ENCODE measurements around the gene LACTBL1.

The LACTBL1 gene

GRCh38 chr1:22916471-22916820 is 56.2 kb downstream of the LACTBL1 start:
- Histone ChIP-seq H3K27me3 (ENCODE audit: insufficient read depth, low read length) (no peaks in the 10 kb centered on the region), H3K27ac (ENCODE audit: low read length) (no peak overlapping the region), H3K9ac (ENCODE audit: low read depth, low read length) (no peak overlapping the region), H3K4me3 (ENCODE audit: low read length) (no peak overlapping the region), H3K4me1 (ENCODE audit: insufficient read depth, low read length) (no peaks in the 10 kb centered on the region), H3K9me3 (ENCODE audit: insufficient read depth, low read depth, low read length) (no peaks in the 10 kb centered on the region), H3K36me3 (ENCODE audit: insufficient read depth, low read depth, low read length) (no peaks in the 10 kb centered on the region)

- Histone ChIP-seq H3K9me3 (ENCODE audit: insufficient read depth, low read depth, low read length) (no peaks in the 10 kb centered on the region), H3K4me3 (ENCODE audit: low read length) (no peak overlapping the region), H3K27ac (ENCODE audit: low read length) (no peak overlapping the region), H3K27me3 (ENCODE audit: insufficient read depth, low read length) (no peaks in the 10 kb centered on the region), H3K36me3 (ENCODE audit: insufficient read depth, low read depth, low read length) (no peaks in the 10 kb centered on the region), H3K9ac (ENCODE audit: low read depth, low read length) (no peak overlapping the region), H3K4me1 (ENCODE audit: insufficient read depth, low read length) (no peaks in the 10 kb centered on the region)
Measured at GRCh38 chr1:22915816-22916470, 56.7 kb downstream of the LACTBL1 start.

- no peaks in the 10 kb centered on the region for H3K27me3 ChIP-seq (ENCODE audit: insufficient read depth, low read length)
Measured at GRCh38 chr1:22915231-22915630, 57.4 kb downstream of the LACTBL1 start.

GRCh38 chr1:22914633-22915217 is 57.9 kb downstream of the LACTBL1 start:
- H3K36me3 ChIP-seq (ENCODE audit: insufficient read depth, low read depth, low read length) = no peaks in the 10 kb centered on the region
- no peaks in the 10 kb centered on the region for H3K4me1 ChIP-seq (ENCODE audit: insufficient read depth, low read length)
- H3K27me3 ChIP-seq (ENCODE audit: insufficient read depth, low read length) = no peaks in the 10 kb centered on the region
- no peaks in the 10 kb centered on the region for H3K9me3 ChIP-seq (ENCODE audit: insufficient read depth, low read depth, low read length)
- H3K27ac ChIP-seq (ENCODE audit: low read length) = no peak overlapping the region
- H3K9ac ChIP-seq (ENCODE audit: low read depth, low read length) = no peak overlapping the region
- no peak overlapping the region for H3K4me3 ChIP-seq (ENCODE audit: low read length)

More at GRCh38 chr1:22915231-22915630, 57.4 kb downstream of the LACTBL1 start:
- Histone ChIP-seq H3K9ac (ENCODE audit: low read depth, low read length) (no peak overlapping the region), H3K27ac (ENCODE audit: low read length) (no peak overlapping the region), H3K4me1 (ENCODE audit: insufficient read depth, low read length) (no peaks in the 10 kb centered on the region), H3K36me3 (ENCODE audit: insufficient read depth, low read depth, low read length) (no peaks in the 10 kb centered on the region), H3K9me3 (ENCODE audit: insufficient read depth, low read depth, low read length) (no peaks in the 10 kb centered on the region), H3K4me3 (ENCODE audit: low read length) (no peak overlapping the region)

GRCh38 chr1:22914156-22914555 is 58.5 kb downstream of the LACTBL1 start:
- H3K9ac ChIP-seq (ENCODE audit: low read depth, low read length) = no peak overlapping the region
- no peak overlapping the region for H3K4me3 ChIP-seq (ENCODE audit: low read length)
- H3K27ac ChIP-seq (ENCODE audit: low read length) = no peak overlapping the region
- H3K27me3 ChIP-seq (ENCODE audit: insufficient read depth, low read length) = no peaks in the 10 kb centered on the region
- no peaks in the 10 kb centered on the region for H3K4me1 ChIP-seq (ENCODE audit: insufficient read depth, low read length)
- H3K9me3 ChIP-seq (ENCODE audit: insufficient read depth, low read depth, low read length) = no peaks in the 10 kb centered on the region
- no peaks in the 10 kb centered on the region for H3K36me3 ChIP-seq (ENCODE audit: insufficient read depth, low read depth, low read length)

- H3K27me3 ChIP-seq (ENCODE audit: insufficient read depth, low read length) = no peaks in the 10 kb centered on the region
Measured at GRCh38 chr1:22913421-22914141, 59.1 kb downstream of the LACTBL1 start.

GRCh38 chr1:22912311-22912710 is 60.4 kb downstream of the LACTBL1 start:
- Histone ChIP-seq H3K36me3 (ENCODE audit: insufficient read depth, low read depth, low read length) (no peaks in the 10 kb centered on the region), H3K4me3 (ENCODE audit: low read length) (no peak overlapping the region), H3K27ac (ENCODE audit: low read length) (no peak overlapping the region), H3K9ac (ENCODE audit: low read depth, low read length) (no peak overlapping the region), H3K4me1 (ENCODE audit: insufficient read depth, low read length) (no peaks in the 10 kb centered on the region), H3K27me3 (ENCODE audit: insufficient read depth, low read length) (no peaks in the 10 kb centered on the region), H3K9me3 (ENCODE audit: insufficient read depth, low read depth, low read length) (no peaks in the 10 kb centered on the region)

More at GRCh38 chr1:22913421-22914141, 59.1 kb downstream of the LACTBL1 start:
- no peak overlapping the region for H3K4me3 ChIP-seq (ENCODE audit: low read length)
- no peak overlapping the region for H3K9ac ChIP-seq (ENCODE audit: low read depth, low read length)
- no peaks in the 10 kb centered on the region for H3K36me3 ChIP-seq (ENCODE audit: insufficient read depth, low read depth, low read length)
- no peaks in the 10 kb centered on the region for H3K4me1 ChIP-seq (ENCODE audit: insufficient read depth, low read length)
- H3K9me3 ChIP-seq (ENCODE audit: insufficient read depth, low read depth, low read length) = no peaks in the 10 kb centered on the region
- H3K27ac ChIP-seq (ENCODE audit: low read length) = no peak overlapping the region

DNA sequence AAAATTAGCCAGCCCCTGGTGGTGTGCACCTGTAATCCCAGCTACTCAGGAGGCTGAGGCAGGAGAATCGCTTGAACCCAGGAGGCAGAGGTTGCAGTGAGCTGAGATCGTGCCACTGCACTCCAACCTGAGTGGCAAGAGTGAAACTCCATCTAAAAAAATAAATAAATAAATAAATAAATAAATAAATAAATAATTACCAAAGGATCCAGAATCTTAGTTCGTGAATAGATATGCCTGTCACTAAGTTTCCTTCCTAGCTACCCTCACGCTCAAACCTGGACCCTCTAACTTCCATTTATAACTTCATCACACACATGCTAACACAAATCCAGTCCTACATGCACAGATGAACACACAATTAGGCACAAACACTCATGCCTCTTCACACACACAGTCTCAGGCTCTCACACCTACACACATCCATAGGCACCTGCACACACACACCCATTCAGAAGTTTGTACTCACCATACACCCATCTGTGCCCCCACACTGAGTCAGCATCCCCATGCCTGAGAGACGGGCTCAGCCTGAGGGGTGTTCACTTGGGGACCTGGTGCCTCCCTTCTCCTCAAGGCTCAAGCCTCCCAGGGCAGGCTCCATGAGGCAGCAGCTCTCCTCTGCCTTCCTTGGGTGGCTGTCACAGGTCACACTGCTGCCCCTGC is 61.5 kb downstream of the LACTBL1 start:
- H3K4me1 ChIP-seq (ENCODE audit: insufficient read depth, low read length) = no peaks in the 10 kb centered on the region
- no peaks in the 10 kb centered on the region for H3K27me3 ChIP-seq (ENCODE audit: insufficient read depth, low read length)
- H3K9me3 ChIP-seq (ENCODE audit: insufficient read depth, low read depth, low read length) = no peaks in the 10 kb centered on the region
- H3K4me3 ChIP-seq (ENCODE audit: low read length) = no peak overlapping the region
- H3K27ac ChIP-seq (ENCODE audit: low read length) = no peak overlapping the region
- no peak overlapping the region for H3K9ac ChIP-seq (ENCODE audit: low read depth, low read length)
- no peaks in the 10 kb centered on the region for H3K36me3 ChIP-seq (ENCODE audit: insufficient read depth, low read depth, low read length)

DNA sequence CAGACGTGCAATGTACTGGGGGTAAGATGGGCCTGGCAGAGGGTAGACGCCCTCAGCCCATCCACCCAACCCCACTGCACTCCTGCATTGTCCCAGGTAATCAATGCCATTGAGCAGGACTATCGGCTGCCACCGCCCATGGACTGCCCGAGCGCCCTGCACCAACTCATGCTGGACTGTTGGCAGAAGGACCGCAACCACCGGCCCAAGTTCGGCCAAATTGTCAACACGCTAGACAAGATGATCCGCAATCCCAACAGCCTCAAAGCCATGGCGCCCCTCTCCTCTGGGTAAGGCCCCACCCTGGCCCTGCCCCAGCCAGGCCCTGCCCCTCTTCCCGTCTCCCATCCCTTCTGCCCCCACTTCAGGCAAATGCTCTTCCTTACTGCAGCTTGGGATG is 62.4 kb downstream of the LACTBL1 start:
- H3K9ac ChIP-seq (ENCODE audit: low read depth, low read length) = no peak overlapping the region
- no peaks in the 10 kb centered on the region for H3K9me3 ChIP-seq (ENCODE audit: insufficient read depth, low read depth, low read length)
- H3K27ac ChIP-seq (ENCODE audit: low read length) = no peak overlapping the region
- H3K36me3 ChIP-seq (ENCODE audit: insufficient read depth, low read depth, low read length) = no peaks in the 10 kb centered on the region
- H3K4me1 ChIP-seq (ENCODE audit: insufficient read depth, low read length) = no peaks in the 10 kb centered on the region
- H3K27me3 ChIP-seq (ENCODE audit: insufficient read depth, low read length) = no peaks in the 10 kb centered on the region
- H3K4me3 ChIP-seq (ENCODE audit: low read length) = no peak overlapping the region

DNA sequence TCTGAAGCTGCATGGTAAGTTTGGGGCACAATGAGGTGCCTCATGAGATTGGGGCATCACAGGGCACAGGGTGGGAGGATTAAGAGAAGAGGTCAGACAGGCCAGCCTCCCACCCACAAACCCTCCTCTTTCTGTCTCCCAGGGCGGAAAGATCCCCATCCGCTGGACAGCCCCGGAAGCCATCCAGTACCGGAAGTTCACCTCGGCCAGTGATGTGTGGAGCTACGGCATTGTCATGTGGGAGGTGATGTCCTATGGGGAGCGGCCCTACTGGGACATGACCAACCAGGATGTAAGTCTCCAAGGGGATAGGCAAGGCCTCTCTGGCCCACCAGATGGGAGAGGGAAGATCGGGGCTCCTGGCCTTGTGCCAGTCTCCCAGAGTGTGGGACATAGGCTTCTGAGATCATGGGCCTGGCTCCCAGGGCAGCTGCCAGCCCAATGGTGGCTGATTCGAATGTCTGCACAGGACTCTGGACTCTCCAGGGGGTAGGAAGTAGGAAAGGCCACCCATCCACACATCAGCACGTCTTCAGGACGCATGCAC is 63.7 kb downstream of the LACTBL1 start:
- Histone ChIP-seq H3K9ac (ENCODE audit: low read depth, low read length) (no peak overlapping the region), H3K4me3 (ENCODE audit: low read length) (no peak overlapping the region), H3K27ac (ENCODE audit: low read length) (no peak overlapping the region), H3K9me3 (ENCODE audit: insufficient read depth, low read depth, low read length) (no peaks in the 10 kb centered on the region), H3K27me3 (ENCODE audit: insufficient read depth, low read length) (no peaks in the 10 kb centered on the region), H3K36me3 (ENCODE audit: insufficient read depth, low read depth, low read length) (no peaks in the 10 kb centered on the region), H3K4me1 (ENCODE audit: insufficient read depth, low read length) (no peaks in the 10 kb centered on the region)

DNA sequence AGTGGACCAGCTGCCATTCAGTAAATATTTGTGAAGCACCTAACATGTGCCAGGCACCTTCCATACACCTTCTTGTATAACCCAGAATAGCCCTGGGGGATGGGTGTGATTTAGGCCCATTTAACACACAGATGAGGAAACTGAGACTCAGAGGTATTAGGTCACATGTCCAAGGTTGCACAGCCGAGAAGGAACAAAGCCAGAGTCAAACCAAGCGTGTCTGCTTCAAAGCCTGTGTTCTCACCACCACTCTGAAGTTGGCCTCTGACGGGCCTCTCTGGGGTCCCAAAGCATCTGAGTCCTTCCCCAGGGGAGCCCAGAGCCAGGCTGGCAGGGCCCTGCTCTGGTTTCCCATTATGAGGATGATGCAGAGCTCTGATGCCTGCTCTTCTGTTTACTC is 65.1 kb downstream of the LACTBL1 start:
- H3K27ac ChIP-seq (ENCODE audit: low read length) = no peak overlapping the region
- H3K4me1 ChIP-seq (ENCODE audit: insufficient read depth, low read length) = no peaks in the 10 kb centered on the region
- no peaks in the 10 kb centered on the region for H3K36me3 ChIP-seq (ENCODE audit: insufficient read depth, low read depth, low read length)
- no peaks in the 10 kb centered on the region for H3K27me3 ChIP-seq (ENCODE audit: insufficient read depth, low read length)
- no peaks in the 10 kb centered on the region for H3K9me3 ChIP-seq (ENCODE audit: insufficient read depth, low read depth, low read length)
- H3K4me3 ChIP-seq (ENCODE audit: low read length) = no peak overlapping the region
- H3K9ac ChIP-seq (ENCODE audit: low read depth, low read length) = no peak overlapping the region

Data from iPS-20b (cell line).